GM23338 (cell line): ENCODE results near the gene SPTBN4. TPM values are rescaled to one million over a fixed set of nuclear protein-coding genes. Genes with fewer than 3 reads are reported as not detected.
"Not testable (repeated sequence)": the region's sequence is repeated elsewhere in the genome, so short reads cannot be mapped to it uniquely, and the experiment has no call there.

Experiments
- ATAC-seq: fragments of 200-7000 bp; cut with Tn5 transposase; 3 replicates; pipeline ENCODE4 v1.9.1; 2020
- DNase-seq: peaks from one replicate; pipeline ENCODE4 v3.0.0-alpha.2; 2015; ENCODE audit warnings: low spot score
- H2AFZ ChIP-seq: fragments of 200-600 bp; sonication (generic); 2 replicates; pipeline ENCODE4 v1.8.0; 2016; ENCODE audit warnings: antibody characterized with exemption, mild to moderate bottlenecking, moderate library complexity
- H3F3A ChIP-seq: fragments of 200-600 bp; sonication (generic); replicated peaks from 2 replicates; pipeline ENCODE4 v1.8.0; 2017; ENCODE audit warnings: antibody characterized with exemption, mixed run types, low read depth
- H3K27ac ChIP-seq: fragments of 200-600 bp; sonication (generic); 2 replicates; pipeline ENCODE4 v1.6.1; 2016; ENCODE audit warnings: low read depth
- H3K27me3 ChIP-seq: fragments of 200-600 bp; sonication (generic); 2 replicates; pipeline ENCODE4 v1.8.0; 2016; ENCODE audit warnings: mild to moderate bottlenecking, mixed run types, moderate library complexity; ENCODE audit not compliant: insufficient read depth
- H3K36me3 ChIP-seq: fragments of 200-600 bp; sonication (generic); 2 replicates; pipeline ENCODE4 v1.8.0; 2016; ENCODE audit warnings: mild to moderate bottlenecking; ENCODE audit not compliant: insufficient read depth
- H3K4me1 ChIP-seq: fragments of 200-600 bp; sonication (generic); 2 replicates; pipeline ENCODE4 v1.8.0; 2016; ENCODE audit warnings: mild to moderate bottlenecking, moderate library complexity; ENCODE audit not compliant: insufficient read depth
- H3K4me2 ChIP-seq: fragments of 200-600 bp; sonication (generic); 2 replicates; pipeline ENCODE4 v1.7.1; 2017; ENCODE audit warnings: mixed run types
- H3K4me3 ChIP-seq: fragments of 200-600 bp; sonication (generic); 2 replicates; pipeline ENCODE4 v1.6.1; 2016; ENCODE audit warnings: mixed run types
- H3K79me2 ChIP-seq: fragments of 200-600 bp; sonication (generic); replicated peaks from 2 replicates; pipeline ENCODE4 v1.8.0; 2017; ENCODE audit warnings: mild to moderate bottlenecking; ENCODE audit not compliant: insufficient read depth
- H3K9me2 ChIP-seq: fragments of 200-600 bp; sonication (generic); 2 replicates; pipeline ENCODE4 v1.8.0; 2017; ENCODE audit not compliant: insufficient read depth
- H4K20me1 ChIP-seq: fragments of 200-600 bp; sonication (generic); replicated peaks from 2 replicates; pipeline ENCODE4 v1.8.0; 2017; ENCODE audit warnings: mild to moderate bottlenecking; ENCODE audit not compliant: insufficient read depth
- H3K27ac Mint-ChIP-seq: 2 replicates; pipeline ENCODE4 v1.8.0; 2020; ENCODE audit warnings: inconsistent platforms, mild to moderate bottlenecking, moderate library complexity, mixed read lengths
- H3K27me3 Mint-ChIP-seq: 3 replicates; pipeline ENCODE4 v1.8.0; 2022; ENCODE audit warnings: low read depth, mild to moderate bottlenecking, moderate library complexity, mixed read lengths, inconsistent platforms; ENCODE audit not compliant: insufficient read depth, poor library complexity
- H3K36me3 Mint-ChIP-seq: 3 replicates; pipeline ENCODE4 v1.8.0; 2021; ENCODE audit warnings: low read depth, mild to moderate bottlenecking, inconsistent platforms, moderate library complexity, mixed read lengths
- H3K4me1 Mint-ChIP-seq: 3 replicates; pipeline ENCODE4 v1.8.0; 2020; ENCODE audit warnings: mild to moderate bottlenecking, inconsistent platforms, mixed read lengths
- H3K4me3 Mint-ChIP-seq: 3 replicates; pipeline ENCODE4 v1.8.0; 2021; ENCODE audit warnings: moderate library complexity, mild to moderate bottlenecking, inconsistent platforms, mixed read lengths
- H3K9me3 Mint-ChIP-seq: 3 replicates; pipeline ENCODE4 v1.8.0; 2020; ENCODE audit warnings: moderate library complexity, mild to moderate bottlenecking, inconsistent platforms, mixed read lengths
- CREB1 ChIP-seq: fragments of 250-450 bp; sonication (Bioruptor Pico); IDR thresholded peaks from 2 replicates; pipeline ENCODE4 v1.5.0; 2020; ENCODE audit warnings: low read depth, mild to moderate bottlenecking, moderate library complexity
- EZH2 ChIP-seq: fragments of 200-600 bp; sonication (generic); IDR thresholded peaks from one replicate; pipeline ENCODE4 v1.8.0; 2017; ENCODE audit warnings: antibody characterized with exemption, mild to moderate bottlenecking, low read depth; ENCODE audit not compliant: unreplicated experiment
- EZH2phosphoT487 ChIP-seq: fragments of 200-600 bp; sonication (generic); IDR thresholded peaks from one replicate; pipeline ENCODE4 v1.8.1; 2018; ENCODE audit warnings: antibody characterized with exemption; ENCODE audit not compliant: unreplicated experiment
- JUNB ChIP-seq: IDR thresholded peaks from one replicate; pipeline ENCODE4 v1.6.1; 2016; ENCODE audit warnings: antibody characterized with exemption; ENCODE audit not compliant: unreplicated experiment
- NANOG ChIP-seq: IDR thresholded peaks from 2 replicates; pipeline ENCODE4 v1.6.1; 2016; ENCODE audit warnings: antibody characterized with exemption, borderline replicate concordance
- POLR2AphosphoS5 ChIP-seq: IDR thresholded peaks from 2 replicates; pipeline ENCODE4 v1.6.1; 2016; ENCODE audit warnings: antibody characterized with exemption, low read depth
- STAT1 ChIP-seq: IDR thresholded peaks from one replicate; pipeline ENCODE4 v1.6.1; 2016; ENCODE audit warnings: antibody characterized with exemption; ENCODE audit not compliant: unreplicated experiment
- ZNF114 ChIP-seq: fragments of 250-450 bp; sonication (Bioruptor Pico); IDR thresholded peaks from 2 replicates; pipeline ENCODE4 v1.5.0; 2020; ENCODE audit warnings: mild to moderate bottlenecking, moderate library complexity
- ZNF331 ChIP-seq: fragments of 250-450 bp; sonication (Bioruptor Pico); IDR thresholded peaks from 2 replicates; pipeline ENCODE4 v1.5.0; 2020; ENCODE audit warnings: low read depth, mild to moderate bottlenecking, moderate library complexity
- polyA plus RNA-seq: library from polyadenylated mRNA; unstranded; fragments of >200 nt; fragmentation: Nextera tagmentation; extraction: Ambion mirVana; gene quantifications from 2 replicates; pipeline ENCODE4 v1.2.1, GENCODE V29; 2016
- total RNA-seq: library from RNA; depleted of rRNA; stranded (reverse); fragments of >200 nt; shearing (Covaris generic); gene quantifications from 2 replicates; pipeline ENCODE4 v1.2.3, GENCODE V29; 2014
- TF ChIP-seq, protein P1 (sequence below): fragments of 250-450 bp; sonication (Bioruptor Pico); IDR thresholded peaks from 2 replicates; pipeline ENCODE4 v1.5.0; 2020; ENCODE audit warnings: mild to moderate bottlenecking, moderate library complexity
- TF ChIP-seq, protein P2 (sequence below): IDR thresholded peaks from one replicate; pipeline ENCODE4 v1.6.1; 2018; ENCODE audit warnings: antibody characterized with exemption; ENCODE audit not compliant: unreplicated experiment
- TF ChIP-seq, protein P3 (sequence below), 2 experiments: fragments of 200-600 bp in 1 of 2; sonication (generic) in 1 of 2; conservative IDR thresholded peaks; 2 replicates each; pipeline versions ENCODE4 v1.5.1 to v1.6.1; 2016 to 2017; ENCODE audit warnings: antibody characterized with exemption in 2 of 2, low read depth in 2 of 2, mild to moderate bottlenecking in 2 of 2, moderate library complexity in 1 of 2

Gene SPTBN4
- total and polyA plus RNA-seq, 2 experiments from 2014 or later: 1.6 to 2.3 TPM

DNA sequence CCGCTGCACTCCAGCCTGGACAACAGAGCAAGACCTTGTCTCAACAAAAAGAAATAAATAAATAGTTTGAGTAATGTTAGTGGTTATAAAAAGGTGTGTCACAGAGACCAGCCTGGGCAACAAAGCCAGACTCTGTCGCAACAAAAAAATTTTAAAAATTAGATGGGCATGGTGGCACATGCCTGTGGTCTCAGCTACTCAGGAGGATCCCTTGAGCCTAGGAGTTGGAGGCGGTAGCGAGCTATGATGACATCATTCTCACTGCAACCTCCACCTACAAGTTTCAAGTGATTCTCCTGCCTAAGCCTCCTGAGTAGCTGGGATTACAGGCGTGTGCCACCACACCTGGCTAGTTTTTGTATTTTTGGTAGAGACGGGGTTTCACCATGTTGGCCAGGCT lies 12.9 kb upstream of the SPTBN4 start:
- not testable (repeated sequence) for H4K20me1 ChIP-seq, H3K4me2 ChIP-seq, H3K36me3 Mint-ChIP-seq, H3K27ac ChIP-seq, ATAC-seq, H3K27ac Mint-ChIP-seq, H3F3A ChIP-seq, H3K4me3 Mint-ChIP-seq, H3K79me2 ChIP-seq, H3K27me3 ChIP-seq, H3K4me1 ChIP-seq, H3K27me3 Mint-ChIP-seq, H3K4me1 Mint-ChIP-seq, H2AFZ ChIP-seq, H3K9me3 Mint-ChIP-seq, H3K4me3 ChIP-seq, H3K9me2 ChIP-seq, DNase-seq, H3K36me3 ChIP-seq

DNA sequence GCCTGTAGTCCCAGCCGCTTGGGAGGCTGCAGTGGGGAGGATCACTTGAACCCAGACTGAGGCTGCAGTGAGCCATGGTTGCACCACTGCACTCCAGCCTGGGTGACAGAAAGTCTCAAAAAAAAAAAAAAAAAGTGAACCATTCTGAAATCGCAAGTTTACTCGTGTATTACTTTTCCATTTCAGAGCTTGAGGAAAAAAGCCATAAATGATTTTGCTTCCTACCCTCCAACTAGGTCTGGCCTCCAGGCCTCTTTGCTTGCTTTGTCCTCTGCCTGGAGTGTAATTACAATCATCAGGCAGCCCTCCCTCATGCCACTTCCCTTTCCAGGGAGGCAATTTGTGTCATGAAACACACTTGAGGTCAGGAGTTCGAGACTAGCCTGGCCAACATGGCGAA lies 9.8 kb upstream of the SPTBN4 start:
- Histone ChIP-seq H3K4me3 (no peak overlapping the region), H3K36me3 (no peaks in the 10 kb centered on the region), H3K27me3 (no peaks in the 10 kb centered on the region), H3K27ac (no peak overlapping the region), H3F3A (no peaks in the 10 kb centered on the region), H4K20me1 (no peaks in the 10 kb centered on the region), H3K79me2 (no peaks in the 10 kb centered on the region), H2AFZ (no peak overlapping the region), H3K4me1 (no peaks in the 10 kb centered on the region; the same call in 1 of the 2 replicates), H3K9me2 (no peaks in the 10 kb centered on the region), H3K4me2 (no peak overlapping the region)
- no peak for DNase-seq
- Mint-ChIP-seq H3K27ac (no peak overlapping the region), H3K9me3 (no peaks in the 10 kb centered on the region), H3K36me3 (no peaks in the 10 kb centered on the region), H3K4me1 (peaks cover 3% of the 10 kb centered on the region; the same call in 2 of the 3 replicates), H3K4me3 (no peak overlapping the region), H3K27me3 (peaks cover 11% of the 10 kb centered on the region)
- ATAC-seq: no peak
- no peak for TF ChIP-seq ZNF331 (CRISPR knock-in tag)
- no peak for TF ChIP-seq NANOG
- no peak for TF ChIP-seq CREB1 (CRISPR knock-in tag)
- TF ChIP-seq EZH2: no peak
- TF ChIP-seq JUNB: no peak
- TF ChIP-seq, protein P1, sequence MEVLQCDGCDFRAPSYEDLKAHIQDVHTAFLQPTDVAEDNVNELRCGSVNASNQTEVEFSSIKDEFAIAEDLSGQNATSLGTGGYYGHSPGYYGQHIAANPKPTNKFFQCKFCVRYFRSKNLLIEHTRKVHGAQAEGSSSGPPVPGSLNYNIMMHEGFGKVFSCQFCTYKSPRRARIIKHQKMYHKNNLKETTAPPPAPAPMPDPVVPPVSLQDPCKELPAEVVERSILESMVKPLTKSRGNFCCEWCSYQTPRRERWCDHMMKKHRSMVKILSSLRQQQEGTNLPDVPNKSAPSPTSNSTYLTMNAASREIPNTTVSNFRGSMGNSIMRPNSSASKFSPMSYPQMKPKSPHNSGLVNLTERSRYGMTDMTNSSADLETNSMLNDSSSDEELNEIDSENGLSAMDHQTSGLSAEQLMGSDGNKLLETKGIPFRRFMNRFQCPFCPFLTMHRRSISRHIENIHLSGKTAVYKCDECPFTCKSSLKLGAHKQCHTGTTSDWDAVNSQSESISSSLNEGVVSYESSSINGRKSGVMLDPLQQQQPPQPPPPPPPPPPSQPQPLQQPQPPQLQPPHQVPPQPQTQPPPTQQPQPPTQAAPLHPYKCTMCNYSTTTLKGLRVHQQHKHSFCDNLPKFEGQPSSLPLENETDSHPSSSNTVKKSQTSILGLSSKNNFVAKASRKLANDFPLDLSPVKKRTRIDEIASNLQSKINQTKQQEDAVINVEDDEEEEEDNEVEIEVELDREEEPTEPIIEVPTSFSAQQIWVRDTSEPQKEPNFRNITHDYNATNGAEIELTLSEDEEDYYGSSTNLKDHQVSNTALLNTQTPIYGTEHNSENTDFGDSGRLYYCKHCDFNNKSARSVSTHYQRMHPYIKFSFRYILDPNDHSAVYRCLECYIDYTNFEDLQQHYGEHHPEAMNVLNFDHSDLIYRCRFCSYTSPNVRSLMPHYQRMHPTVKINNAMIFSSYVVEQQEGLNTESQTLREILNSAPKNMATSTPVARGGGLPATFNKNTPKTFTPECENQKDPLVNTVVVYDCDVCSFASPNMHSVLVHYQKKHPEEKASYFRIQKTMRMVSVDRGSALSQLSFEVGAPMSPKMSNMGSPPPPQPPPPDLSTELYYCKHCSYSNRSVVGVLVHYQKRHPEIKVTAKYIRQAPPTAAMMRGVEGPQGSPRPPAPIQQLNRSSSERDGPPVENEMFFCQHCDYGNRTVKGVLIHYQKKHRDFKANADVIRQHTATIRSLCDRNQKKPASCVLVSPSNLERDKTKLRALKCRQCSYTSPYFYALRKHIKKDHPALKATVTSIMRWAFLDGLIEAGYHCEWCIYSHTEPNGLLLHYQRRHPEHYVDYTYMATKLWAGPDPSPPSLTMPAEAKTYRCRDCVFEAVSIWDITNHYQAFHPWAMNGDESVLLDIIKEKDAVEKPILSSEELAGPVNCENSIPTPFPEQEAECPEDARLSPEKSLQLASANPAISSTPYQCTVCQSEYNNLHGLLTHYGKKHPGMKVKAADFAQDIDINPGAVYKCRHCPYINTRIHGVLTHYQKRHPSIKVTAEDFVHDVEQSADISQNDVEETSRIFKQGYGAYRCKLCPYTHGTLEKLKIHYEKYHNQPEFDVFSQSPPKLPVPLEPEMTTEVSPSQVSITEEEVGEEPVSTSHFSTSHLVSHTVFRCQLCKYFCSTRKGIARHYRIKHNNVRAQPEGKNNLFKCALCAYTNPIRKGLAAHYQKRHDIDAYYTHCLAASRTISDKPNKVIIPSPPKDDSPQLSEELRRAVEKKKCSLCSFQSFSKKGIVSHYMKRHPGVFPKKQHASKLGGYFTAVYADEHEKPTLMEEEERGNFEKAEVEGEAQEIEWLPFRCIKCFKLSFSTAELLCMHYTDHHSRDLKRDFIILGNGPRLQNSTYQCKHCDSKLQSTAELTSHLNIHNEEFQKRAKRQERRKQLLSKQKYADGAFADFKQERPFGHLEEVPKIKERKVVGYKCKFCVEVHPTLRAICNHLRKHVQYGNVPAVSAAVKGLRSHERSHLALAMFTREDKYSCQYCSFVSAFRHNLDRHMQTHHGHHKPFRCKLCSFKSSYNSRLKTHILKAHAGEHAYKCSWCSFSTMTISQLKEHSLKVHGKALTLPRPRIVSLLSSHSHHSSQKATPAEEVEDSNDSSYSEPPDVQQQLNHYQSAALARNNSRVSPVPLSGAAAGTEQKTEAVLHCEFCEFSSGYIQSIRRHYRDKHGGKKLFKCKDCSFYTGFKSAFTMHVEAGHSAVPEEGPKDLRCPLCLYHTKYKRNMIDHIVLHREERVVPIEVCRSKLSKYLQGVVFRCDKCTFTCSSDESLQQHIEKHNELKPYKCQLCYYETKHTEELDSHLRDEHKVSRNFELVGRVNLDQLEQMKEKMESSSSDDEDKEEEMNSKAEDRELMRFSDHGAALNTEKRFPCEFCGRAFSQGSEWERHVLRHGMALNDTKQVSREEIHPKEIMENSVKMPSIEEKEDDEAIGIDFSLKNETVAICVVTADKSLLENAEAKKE (CRISPR knock-in tag): no peak
- TF ChIP-seq STAT1: no peak
- TF ChIP-seq EZH2phosphoT487: no peak
- TF ChIP-seq POLR2AphosphoS5: no peak
- no peak for TF ChIP-seq ZNF114
- TF ChIP-seq, protein P2, sequence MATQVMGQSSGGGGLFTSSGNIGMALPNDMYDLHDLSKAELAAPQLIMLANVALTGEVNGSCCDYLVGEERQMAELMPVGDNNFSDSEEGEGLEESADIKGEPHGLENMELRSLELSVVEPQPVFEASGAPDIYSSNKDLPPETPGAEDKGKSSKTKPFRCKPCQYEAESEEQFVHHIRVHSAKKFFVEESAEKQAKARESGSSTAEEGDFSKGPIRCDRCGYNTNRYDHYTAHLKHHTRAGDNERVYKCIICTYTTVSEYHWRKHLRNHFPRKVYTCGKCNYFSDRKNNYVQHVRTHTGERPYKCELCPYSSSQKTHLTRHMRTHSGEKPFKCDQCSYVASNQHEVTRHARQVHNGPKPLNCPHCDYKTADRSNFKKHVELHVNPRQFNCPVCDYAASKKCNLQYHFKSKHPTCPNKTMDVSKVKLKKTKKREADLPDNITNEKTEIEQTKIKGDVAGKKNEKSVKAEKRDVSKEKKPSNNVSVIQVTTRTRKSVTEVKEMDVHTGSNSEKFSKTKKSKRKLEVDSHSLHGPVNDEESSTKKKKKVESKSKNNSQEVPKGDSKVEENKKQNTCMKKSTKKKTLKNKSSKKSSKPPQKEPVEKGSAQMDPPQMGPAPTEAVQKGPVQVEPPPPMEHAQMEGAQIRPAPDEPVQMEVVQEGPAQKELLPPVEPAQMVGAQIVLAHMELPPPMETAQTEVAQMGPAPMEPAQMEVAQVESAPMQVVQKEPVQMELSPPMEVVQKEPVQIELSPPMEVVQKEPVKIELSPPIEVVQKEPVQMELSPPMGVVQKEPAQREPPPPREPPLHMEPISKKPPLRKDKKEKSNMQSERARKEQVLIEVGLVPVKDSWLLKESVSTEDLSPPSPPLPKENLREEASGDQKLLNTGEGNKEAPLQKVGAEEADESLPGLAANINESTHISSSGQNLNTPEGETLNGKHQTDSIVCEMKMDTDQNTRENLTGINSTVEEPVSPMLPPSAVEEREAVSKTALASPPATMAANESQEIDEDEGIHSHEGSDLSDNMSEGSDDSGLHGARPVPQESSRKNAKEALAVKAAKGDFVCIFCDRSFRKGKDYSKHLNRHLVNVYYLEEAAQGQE: no peak
- TF ChIP-seq, protein P3, sequence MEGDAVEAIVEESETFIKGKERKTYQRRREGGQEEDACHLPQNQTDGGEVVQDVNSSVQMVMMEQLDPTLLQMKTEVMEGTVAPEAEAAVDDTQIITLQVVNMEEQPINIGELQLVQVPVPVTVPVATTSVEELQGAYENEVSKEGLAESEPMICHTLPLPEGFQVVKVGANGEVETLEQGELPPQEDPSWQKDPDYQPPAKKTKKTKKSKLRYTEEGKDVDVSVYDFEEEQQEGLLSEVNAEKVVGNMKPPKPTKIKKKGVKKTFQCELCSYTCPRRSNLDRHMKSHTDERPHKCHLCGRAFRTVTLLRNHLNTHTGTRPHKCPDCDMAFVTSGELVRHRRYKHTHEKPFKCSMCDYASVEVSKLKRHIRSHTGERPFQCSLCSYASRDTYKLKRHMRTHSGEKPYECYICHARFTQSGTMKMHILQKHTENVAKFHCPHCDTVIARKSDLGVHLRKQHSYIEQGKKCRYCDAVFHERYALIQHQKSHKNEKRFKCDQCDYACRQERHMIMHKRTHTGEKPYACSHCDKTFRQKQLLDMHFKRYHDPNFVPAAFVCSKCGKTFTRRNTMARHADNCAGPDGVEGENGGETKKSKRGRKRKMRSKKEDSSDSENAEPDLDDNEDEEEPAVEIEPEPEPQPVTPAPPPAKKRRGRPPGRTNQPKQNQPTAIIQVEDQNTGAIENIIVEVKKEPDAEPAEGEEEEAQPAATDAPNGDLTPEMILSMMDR (conservative IDR thresholded peaks at IDR 0.05; ENCODE audit: low read depth in 2 of 2): no peak
